Neural cell (in vitro differentiated cells): ENCODE data around the gene CRACR2B. TPM values are rescaled to one million over a fixed set of nuclear protein-coding genes. Genes with fewer than 3 reads are reported as not detected.

Source experiments
- H2AFZ ChIP-seq: fragments of 200-600, 300-800 bp; sonication (generic), shearing (Covaris generic); 2 replicates; pipeline ENCODE4 v1.6.0; 2014; ENCODE audit warnings: low read depth, mild to moderate bottlenecking, antibody characterized with exemption, low read length, moderate library complexity
- H3F3A ChIP-seq: fragments of 200-600 bp; shearing (Covaris generic); 2 replicates; pipeline ENCODE4 v1.6.1; 2016; ENCODE audit warnings: mild to moderate bottlenecking, moderate library complexity, mixed read lengths, antibody characterized with exemption, low read length; ENCODE audit not compliant: insufficient read depth, poor library complexity, severe bottlenecking
- H3K27ac ChIP-seq: fragments of 200-600, 300-800 bp; sonication (generic), shearing (Covaris generic); 2 replicates; pipeline ENCODE4 v1.5.1; 2014; ENCODE audit warnings: mild to moderate bottlenecking, low read length, moderate library complexity
- H3K27me3 ChIP-seq: fragments of 300-800, 200-600 bp; sonication (generic), shearing (Covaris generic); 2 replicates; pipeline ENCODE4 v1.6.0; 2014; ENCODE audit warnings: mild to moderate bottlenecking, low read depth, low read length, moderate library complexity; ENCODE audit not compliant: insufficient read depth
- H3K36me3 ChIP-seq: fragments of 300-800, 200-600 bp; sonication (generic), shearing (Covaris generic); 2 replicates; pipeline ENCODE4 v1.5.1; 2014; ENCODE audit warnings: mild to moderate bottlenecking, antibody characterized with exemption, low read length, moderate library complexity; ENCODE audit not compliant: insufficient read depth
- H3K4me2 ChIP-seq: fragments of 300-800, 200-600 bp; sonication (generic), shearing (Covaris generic); 2 replicates; pipeline ENCODE4 v1.6.0; 2014; ENCODE audit warnings: mild to moderate bottlenecking, low read length
- H3K4me3 ChIP-seq: fragments of 300-800, 200-600 bp; sonication (generic), shearing (Covaris generic); 2 replicates; pipeline ENCODE4 v1.5.1; 2014; ENCODE audit warnings: mild to moderate bottlenecking, low read length, moderate library complexity
- H3K79me2 ChIP-seq: fragments of 200-600 bp; shearing (Covaris generic); replicated peaks from 2 replicates; pipeline ENCODE4 v1.6.0; 2014; ENCODE audit warnings: mild to moderate bottlenecking, low read length, moderate library complexity; ENCODE audit not compliant: insufficient read depth
- H3K9ac ChIP-seq: fragments of 300-800, 200-600 bp; sonication (generic), shearing (Covaris generic); 2 replicates; pipeline ENCODE4 v1.6.1; 2016; ENCODE audit warnings: mild to moderate bottlenecking, low read length, mixed read lengths
- H3K9me2 ChIP-seq: fragments of 200-600 bp; shearing (Covaris generic); 2 replicates; pipeline ENCODE4 v1.6.1; 2016; ENCODE audit warnings: mild to moderate bottlenecking, low read length, mixed read lengths; ENCODE audit not compliant: insufficient read depth
- H3K9me3 ChIP-seq: fragments of 200-600, 300-800 bp; sonication (generic), shearing (Covaris generic); 2 replicates; pipeline ENCODE4 v1.6.1; 2016; ENCODE audit warnings: mild to moderate bottlenecking, mixed run types, low read length, moderate library complexity, mixed read lengths
- H4K20me1 ChIP-seq: fragments of 200-600 bp; shearing (Covaris generic); 2 replicates; pipeline ENCODE4 v1.6.1; 2016; ENCODE audit warnings: mild to moderate bottlenecking, mixed run types; ENCODE audit not compliant: insufficient read depth
- EP300 ChIP-seq: fragments of 450-650 bp; conservative IDR thresholded peaks from 2 replicates; pipeline ENCODE4 v1.6.1; 2014; ENCODE audit warnings: antibody characterized with exemption, mild to moderate bottlenecking, moderate library complexity; ENCODE audit not compliant: poor library complexity, severe bottlenecking
- EZH2 ChIP-seq: fragments of 200-600, 300-800 bp; shearing (Covaris generic), sonication (generic); IDR thresholded peaks from 2 replicates; pipeline ENCODE4 v1.6.1; 2014; ENCODE audit warnings: antibody characterized with exemption, low read length, borderline replicate concordance, mild to moderate bottlenecking; ENCODE audit not compliant: insufficient read depth, poor library complexity, severe bottlenecking
- MXI1 ChIP-seq: fragments of 450-650 bp; conservative IDR thresholded peaks from 2 replicates; pipeline ENCODE4 v1.6.1; 2014; ENCODE audit warnings: antibody characterized with exemption, mild to moderate bottlenecking; ENCODE audit not compliant: poor library complexity, severe bottlenecking
- POLR2AphosphoS5 ChIP-seq: IDR thresholded peaks from 2 replicates; pipeline ENCODE4 v1.6.1; 2012
- RAD21 ChIP-seq: fragments of 450-650 bp; conservative IDR thresholded peaks from 2 replicates; pipeline ENCODE4 v1.6.1; 2014; ENCODE audit warnings: antibody characterized with exemption, mild to moderate bottlenecking, moderate library complexity
- SMC3 ChIP-seq: fragments of 450-650 bp; conservative IDR thresholded peaks from 2 replicates; pipeline ENCODE4 v1.6.1; 2014; ENCODE audit warnings: antibody characterized with exemption, mild to moderate bottlenecking, moderate library complexity; ENCODE audit not compliant: poor library complexity
- TAF1 ChIP-seq: IDR thresholded peaks from 2 replicates; pipeline ENCODE4 v1.6.1; 2012; ENCODE audit warnings: low read depth
- polyA plus RNA-seq: library from polyadenylated mRNA; depleted of rRNA; stranded (reverse); fragments of >200 nt; gene quantifications from 2 replicates; pipeline ENCODE4 v1.2.3, GENCODE V29; 2014
- TF ChIP-seq, protein P1 (sequence below): IDR thresholded peaks from 2 replicates; pipeline ENCODE4 v1.6.1; 2012; ENCODE audit warnings: borderline replicate concordance
- TF ChIP-seq, protein P2 (sequence below): fragments of 450-650 bp; IDR thresholded peaks from 2 replicates; pipeline ENCODE4 v1.5.1; 2014; ENCODE audit warnings: antibody characterized with exemption, mild to moderate bottlenecking, moderate library complexity; ENCODE audit not compliant: poor library complexity, severe bottlenecking

CRACR2B gene
- polyA plus RNA-seq, 1 donor from 2014 or later: 1.2 TPM

DNA sequence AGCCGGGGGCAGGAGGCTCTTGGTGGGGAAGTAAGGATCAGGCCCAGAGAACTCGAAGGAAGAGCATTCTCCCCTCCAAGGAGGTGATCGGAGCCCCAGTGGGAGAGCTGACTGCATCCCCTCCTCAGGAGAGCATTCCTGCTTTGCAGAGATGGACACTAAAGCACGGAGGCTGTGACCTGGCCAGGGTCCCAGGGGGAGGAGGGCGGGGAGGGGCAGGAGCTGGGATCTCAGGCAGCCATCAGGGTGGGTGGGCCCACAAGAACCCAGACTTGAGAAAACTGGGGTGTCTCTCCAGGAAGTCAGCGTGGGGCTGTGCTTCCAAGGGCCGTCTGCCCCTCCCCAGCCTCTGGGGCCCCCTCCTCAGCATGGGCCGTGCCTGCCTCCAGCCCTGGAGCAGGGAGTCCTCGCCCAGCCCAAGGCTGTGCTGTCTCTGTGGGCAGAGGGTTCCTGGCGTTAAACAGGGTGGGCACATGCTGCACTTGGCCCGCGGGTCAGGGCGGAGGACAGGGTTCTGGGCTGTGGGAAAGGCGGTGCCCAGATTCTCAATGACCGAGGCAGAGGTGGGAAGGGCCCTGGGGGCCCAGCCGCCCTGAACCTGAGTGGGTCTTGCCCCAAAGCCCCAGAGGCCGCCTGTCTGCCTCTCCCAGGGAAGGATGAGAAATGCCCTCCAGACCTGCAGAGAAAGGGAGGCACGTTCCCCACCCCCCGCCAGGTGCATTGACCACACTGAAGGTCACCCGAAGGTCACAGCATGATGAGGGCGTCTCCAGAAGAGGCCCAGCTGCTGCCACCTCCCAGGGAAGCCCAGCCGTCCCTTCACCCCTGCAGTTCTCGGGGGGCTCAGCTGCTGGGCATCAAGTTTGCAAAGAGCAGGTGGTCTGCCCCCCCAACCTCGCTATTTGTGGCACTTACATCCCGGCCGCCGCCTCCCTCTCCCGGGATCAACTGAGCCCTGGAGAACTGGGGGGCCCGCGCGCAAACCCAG, 38.5 kb upstream of the CRACR2B start:
- no peaks in the 10 kb centered on the region for H3K9me3 ChIP-seq
- peak overlapping the region; percentile 30 for H3K27ac ChIP-seq
- TF ChIP-seq EZH2 (no peak), MXI1 (peak; percentile 34)
- no peaks in the 10 kb centered on the region for H4K20me1 ChIP-seq
- H3K9me2 ChIP-seq: no peaks in the 10 kb centered on the region
- H3K4me3 ChIP-seq: peak overlapping the region; percentile 83
- H3K79me2 ChIP-seq: peaks cover 6% of the 10 kb centered on the region
- no peaks in the 10 kb centered on the region for H3K27me3 ChIP-seq
- H3K9ac ChIP-seq: peak overlapping the region; percentile 79
- H2AFZ ChIP-seq: no peak overlapping the region
- H3K4me2 ChIP-seq: peak overlapping the region; percentile 85
- H3F3A ChIP-seq: no peaks in the 10 kb centered on the region
- no peaks in the 10 kb centered on the region for H3K36me3 ChIP-seq

DNA sequence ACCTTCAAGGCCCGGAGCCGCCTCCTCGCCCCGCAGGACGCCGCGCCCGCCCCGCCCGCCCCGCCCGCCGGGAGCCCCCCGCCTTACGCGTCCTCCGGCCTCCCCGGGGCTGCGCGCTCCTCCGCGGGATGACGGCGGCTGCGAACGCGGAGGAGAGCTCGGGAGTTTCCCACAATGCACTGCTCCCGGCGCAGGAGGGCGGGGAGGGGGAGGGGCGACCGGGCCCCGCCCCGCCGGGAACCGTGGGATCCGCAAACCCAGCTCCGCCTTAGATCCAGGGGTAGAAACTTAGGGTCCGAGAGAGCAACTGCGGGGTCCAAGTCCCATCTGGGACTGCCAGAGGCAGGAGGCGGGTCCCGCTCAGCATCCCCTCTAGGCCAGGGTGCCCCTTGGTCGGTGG, 37.8 kb upstream of the CRACR2B start, which contains the start of gene CEND1:
Gene CEND1 (minus strand): TSS at position 148 of the 400 bp plus-strand sequence. CDS start 1,514 bp downstream, outside the sequence.
- Histone ChIP-seq H3K36me3 (no peaks in the 10 kb centered on the region), H3K27ac (peak within 1 kb of the TSS; percentile 30), H3K27me3 (no peaks in the 10 kb centered on the region), H4K20me1 (no peaks in the 10 kb centered on the region), H3K4me3 (peak within 1 kb of the TSS; percentile 83), H3K9me3 (no peaks in the 10 kb centered on the region), H3K79me2 (peaks cover 6% of the 10 kb centered on the region), H3F3A (no peaks in the 10 kb centered on the region), H2AFZ (no peak within 1 kb of the TSS), H3K9ac (peak within 1 kb of the TSS; percentile 79), H3K4me2 (peak within 1 kb of the TSS; percentile 85), H3K9me2 (no peaks in the 10 kb centered on the region)
- TF ChIP-seq POLR2AphosphoS5: peak; percentile 76
- TF ChIP-seq RAD21: no peak
- peak; percentile 69 for TF ChIP-seq TAF1
- TF ChIP-seq MXI1: no peak

DNA sequence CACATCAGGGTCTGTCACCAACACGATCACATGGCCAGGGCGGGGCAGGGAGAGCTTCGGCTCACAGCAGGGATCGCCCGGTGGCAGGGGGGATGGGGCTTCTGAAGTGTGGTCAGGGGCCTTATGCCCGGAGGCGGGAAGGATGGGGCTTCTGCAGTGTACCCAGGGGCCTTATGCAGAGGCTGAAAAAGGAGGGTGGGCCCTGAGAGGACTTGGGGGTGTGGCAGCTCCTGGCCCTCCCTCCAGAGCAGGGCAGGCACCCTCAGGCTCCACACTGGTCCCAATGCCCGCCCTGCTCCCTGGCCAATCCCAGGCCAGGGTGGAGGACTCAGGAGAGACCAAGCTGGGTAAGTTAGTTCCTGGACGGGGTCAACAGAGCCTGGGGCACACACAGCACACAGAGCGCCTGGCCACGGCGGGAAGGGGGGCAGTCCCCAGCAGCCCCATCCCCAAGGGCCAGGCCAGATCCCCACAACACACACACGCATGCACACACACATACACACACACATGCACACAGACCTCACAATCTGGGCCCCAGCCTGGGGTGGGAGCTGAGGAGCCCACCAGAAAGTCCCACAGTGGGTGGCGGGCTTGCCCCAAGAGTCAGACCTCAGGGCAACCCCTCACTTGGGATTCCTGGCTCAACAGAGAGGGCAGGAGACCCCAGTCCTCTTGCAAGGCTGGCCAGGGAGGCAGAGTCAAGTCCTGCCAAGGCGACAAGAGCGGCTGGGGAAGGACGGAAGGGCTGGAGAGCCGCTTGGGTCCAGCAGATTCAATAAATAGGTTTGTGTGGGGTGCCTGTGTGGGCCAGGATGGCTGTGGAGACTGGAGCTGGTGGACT, 36.8 kb upstream of the CRACR2B start:
- no peak overlapping the region for H3K4me2 ChIP-seq
- no peak overlapping the region for H2AFZ ChIP-seq
- no peaks in the 10 kb centered on the region for H3K9me2 ChIP-seq
- TF ChIP-seq POLR2AphosphoS5 (no peak), EP300 (no peak), SMC3 (no peak), EZH2 (no peak), MXI1 (no peak), TAF1 (no peak), RAD21 (no peak)
- TF ChIP-seq, protein P1, sequence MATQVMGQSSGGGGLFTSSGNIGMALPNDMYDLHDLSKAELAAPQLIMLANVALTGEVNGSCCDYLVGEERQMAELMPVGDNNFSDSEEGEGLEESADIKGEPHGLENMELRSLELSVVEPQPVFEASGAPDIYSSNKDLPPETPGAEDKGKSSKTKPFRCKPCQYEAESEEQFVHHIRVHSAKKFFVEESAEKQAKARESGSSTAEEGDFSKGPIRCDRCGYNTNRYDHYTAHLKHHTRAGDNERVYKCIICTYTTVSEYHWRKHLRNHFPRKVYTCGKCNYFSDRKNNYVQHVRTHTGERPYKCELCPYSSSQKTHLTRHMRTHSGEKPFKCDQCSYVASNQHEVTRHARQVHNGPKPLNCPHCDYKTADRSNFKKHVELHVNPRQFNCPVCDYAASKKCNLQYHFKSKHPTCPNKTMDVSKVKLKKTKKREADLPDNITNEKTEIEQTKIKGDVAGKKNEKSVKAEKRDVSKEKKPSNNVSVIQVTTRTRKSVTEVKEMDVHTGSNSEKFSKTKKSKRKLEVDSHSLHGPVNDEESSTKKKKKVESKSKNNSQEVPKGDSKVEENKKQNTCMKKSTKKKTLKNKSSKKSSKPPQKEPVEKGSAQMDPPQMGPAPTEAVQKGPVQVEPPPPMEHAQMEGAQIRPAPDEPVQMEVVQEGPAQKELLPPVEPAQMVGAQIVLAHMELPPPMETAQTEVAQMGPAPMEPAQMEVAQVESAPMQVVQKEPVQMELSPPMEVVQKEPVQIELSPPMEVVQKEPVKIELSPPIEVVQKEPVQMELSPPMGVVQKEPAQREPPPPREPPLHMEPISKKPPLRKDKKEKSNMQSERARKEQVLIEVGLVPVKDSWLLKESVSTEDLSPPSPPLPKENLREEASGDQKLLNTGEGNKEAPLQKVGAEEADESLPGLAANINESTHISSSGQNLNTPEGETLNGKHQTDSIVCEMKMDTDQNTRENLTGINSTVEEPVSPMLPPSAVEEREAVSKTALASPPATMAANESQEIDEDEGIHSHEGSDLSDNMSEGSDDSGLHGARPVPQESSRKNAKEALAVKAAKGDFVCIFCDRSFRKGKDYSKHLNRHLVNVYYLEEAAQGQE: no peak
- TF ChIP-seq, protein P2, sequence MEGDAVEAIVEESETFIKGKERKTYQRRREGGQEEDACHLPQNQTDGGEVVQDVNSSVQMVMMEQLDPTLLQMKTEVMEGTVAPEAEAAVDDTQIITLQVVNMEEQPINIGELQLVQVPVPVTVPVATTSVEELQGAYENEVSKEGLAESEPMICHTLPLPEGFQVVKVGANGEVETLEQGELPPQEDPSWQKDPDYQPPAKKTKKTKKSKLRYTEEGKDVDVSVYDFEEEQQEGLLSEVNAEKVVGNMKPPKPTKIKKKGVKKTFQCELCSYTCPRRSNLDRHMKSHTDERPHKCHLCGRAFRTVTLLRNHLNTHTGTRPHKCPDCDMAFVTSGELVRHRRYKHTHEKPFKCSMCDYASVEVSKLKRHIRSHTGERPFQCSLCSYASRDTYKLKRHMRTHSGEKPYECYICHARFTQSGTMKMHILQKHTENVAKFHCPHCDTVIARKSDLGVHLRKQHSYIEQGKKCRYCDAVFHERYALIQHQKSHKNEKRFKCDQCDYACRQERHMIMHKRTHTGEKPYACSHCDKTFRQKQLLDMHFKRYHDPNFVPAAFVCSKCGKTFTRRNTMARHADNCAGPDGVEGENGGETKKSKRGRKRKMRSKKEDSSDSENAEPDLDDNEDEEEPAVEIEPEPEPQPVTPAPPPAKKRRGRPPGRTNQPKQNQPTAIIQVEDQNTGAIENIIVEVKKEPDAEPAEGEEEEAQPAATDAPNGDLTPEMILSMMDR: no peak
- no peaks in the 10 kb centered on the region for H3K9me3 ChIP-seq
- no peak overlapping the region for H3K27ac ChIP-seq
- H3K9ac ChIP-seq: no peak overlapping the region
- no peaks in the 10 kb centered on the region for H4K20me1 ChIP-seq
- peaks cover 9% of the 10 kb centered on the region for H3K79me2 ChIP-seq
- no peaks in the 10 kb centered on the region for H3K27me3 ChIP-seq
- no peak overlapping the region for H3K4me3 ChIP-seq
- H3K36me3 ChIP-seq: no peaks in the 10 kb centered on the region
- no peaks in the 10 kb centered on the region for H3F3A ChIP-seq
